Measurements from ENCODE around the gene DDTL. TPM values are rescaled to one million over a fixed set of nuclear protein-coding genes. Genes with fewer than 3 reads are reported as not detected.

Gene DDTL
- total RNA-seq, 3 donors from 2014 or later = 1.0 to 1.3 TPM; not detected in 1

- no peaks in the 10 kb centered on the region for H3K36me3 ChIP-seq
- intact Hi-C loops (cut with DNase I; ENCODE audit: low total_unique reads) = no loop called here
- H3K4me3 ChIP-seq = no peak overlapping the region
- H3K4me1 ChIP-seq = peaks cover 0 to 13% of the 10 kb centered on the region in 2 donors
- DNase-seq (ENCODE audit: low spot score in 2 of 2) = no peak
- H3K27me3 ChIP-seq = no peaks in the 10 kb centered on the region
- no peaks in the 10 kb centered on the region for H3K9me3 ChIP-seq
- no peak for TF ChIP-seq POLR2A (IDR thresholded peaks at IDR 0.05)
- no peak for TF ChIP-seq POLR2AphosphoS5 (IDR thresholded peaks at IDR 0.05)
- TF ChIP-seq CTCF (IDR thresholded peaks at IDR 0.05) = no peak
- no peak overlapping the region for H3K27ac ChIP-seq
Observed at GRCh38 chr22:24008381-24009226, 41.9 kb downstream of the DDTL start.

GRCh38 chr22:24009227-24010017 is 42.7 kb downstream of the DDTL start:
- H3K27ac ChIP-seq = no peak overlapping the region
- H3K27me3 ChIP-seq = no peaks in the 10 kb centered on the region
- intact Hi-C loops (cut with DNase I; ENCODE audit: low total_unique reads) = no loop called here
- no peaks in the 10 kb centered on the region for H3K9me3 ChIP-seq
- peaks cover 0 to 13% of the 10 kb centered on the region in 2 donors for H3K4me1 ChIP-seq
- no peak for DNase-seq (ENCODE audit: low spot score in 2 of 2)
- H3K4me3 ChIP-seq = no peak overlapping the region
- H3K36me3 ChIP-seq = no peaks in the 10 kb centered on the region
- no peak for TF ChIP-seq CTCF (IDR thresholded peaks at IDR 0.05)
- no peak for TF ChIP-seq POLR2AphosphoS5 (IDR thresholded peaks at IDR 0.05)

- intact Hi-C loops (cut with DNase I; ENCODE audit: low total_unique reads) = no loop called here
- Histone ChIP-seq H3K36me3 (no peaks in the 10 kb centered on the region), H3K4me1 (peaks cover 0 to 12% of the 10 kb centered on the region in 2 donors), H3K27ac (no peak overlapping the region), H3K4me3 (no peak overlapping the region), H3K9me3 (no peaks in the 10 kb centered on the region), H3K27me3 (no peaks in the 10 kb centered on the region)
- no peak for TF ChIP-seq CTCF (IDR thresholded peaks at IDR 0.05)
- TF ChIP-seq POLR2A (IDR thresholded peaks at IDR 0.05) = no peak
- TF ChIP-seq POLR2AphosphoS5 (IDR thresholded peaks at IDR 0.05) = no peak
- DNase-seq (ENCODE audit: low spot score in 2 of 2) = no peak
Observed at GRCh38 chr22:24010018-24010391, 43.3 kb downstream of the DDTL start.

- peak overlapping the region; percentile 77 to 90 for H3K27ac ChIP-seq
- H3K36me3 ChIP-seq = no peaks in the 10 kb centered on the region
- TF ChIP-seq POLR2A (IDR thresholded peaks at IDR 0.05) (no peak), POLR2AphosphoS5 (IDR thresholded peaks at IDR 0.05) (no peak), CTCF (IDR thresholded peaks at IDR 0.05) (no peak)
- DNase-seq (ENCODE audit: low spot score in 2 of 2) = no peak
- H3K4me3 ChIP-seq = peak overlapping the region; percentile 73 to 97 (median 85)
- intact Hi-C loops (cut with DNase I; ENCODE audit: low total_unique reads) = no loop called here
- peaks cover 0 to 6% of the 10 kb centered on the region in 2 donors for H3K4me1 ChIP-seq
- H3K9me3 ChIP-seq = no peaks in the 10 kb centered on the region
- no peaks in the 10 kb centered on the region for H3K27me3 ChIP-seq
Observed at GRCh38 chr22:24011735-24012068, 45.0 kb downstream of the DDTL start.

- TF ChIP-seq POLR2A (IDR thresholded peaks at IDR 0.05) (no peak), POLR2AphosphoS5 (IDR thresholded peaks at IDR 0.05) (no peak), CTCF (IDR thresholded peaks at IDR 0.05) (no peak)
- H3K9me3 ChIP-seq = no peaks in the 10 kb centered on the region
- no peak for DNase-seq (ENCODE audit: low spot score in 2 of 2)
- no peaks in the 10 kb centered on the region for H3K36me3 ChIP-seq
- H3K27ac ChIP-seq = no peak overlapping the region
- no peak overlapping the region for H3K4me3 ChIP-seq
- intact Hi-C loops (cut with DNase I; ENCODE audit: low total_unique reads) = no loop called here
- no peaks in the 10 kb centered on the region for H3K27me3 ChIP-seq
- H3K4me1 ChIP-seq = peaks cover 0 to 6% of the 10 kb centered on the region in 2 donors
Observed at GRCh38 chr22:24016156-24016555, 49.5 kb downstream of the DDTL start.
